Endothelial cell of umbilical vein (primary cell): ENCODE data around the gene SMG5. TPM values are rescaled to one million over a fixed set of nuclear protein-coding genes. Genes with fewer than 3 reads are reported as not detected.

Source experiments
- BruUV-seq: library from RNA; stranded (reverse); fragments of 400-500 nt; replicated peaks from 2 replicates; lab custom pipeline; 2021; lab: Mats Ljungman, UMichigan
- CTCF ChIA-PET: fragments of 300-600, 350-600 bp; sonication (Branson Sonifier 250); formaldehyde crosslinking; loops from one replicate; lab custom pipeline; 2021; ENCODE audit warnings: antibody characterized with exemption, inconsistent platforms; lab: Charles Lee
- POLR2A ChIA-PET: fragments of 300-600, 350-600 bp; sonication (Branson Sonifier 250); formaldehyde crosslinking; loops from one replicate; lab custom pipeline; 2021; ENCODE audit warnings: antibody characterized with exemption, inconsistent platforms; lab: Charles Lee
- DNase-seq: peaks from one replicate; pipeline ENCODE4 v3.0.0-alpha.2; 2011; ENCODE audit warnings: low read depth, low spot score
- FAIRE-seq: peaks from 2 replicates; lab custom pipeline; 2011; peaks lifted over from hg19 to GRCh38; lab: Jason Lieb, UNC
- H2AFZ ChIP-seq: 2 replicates; pipeline ENCODE4 v1.6.0; 2012; ENCODE audit warnings: low read depth, low read length, control low read depth, inconsistent platforms
- H3K27ac ChIP-seq: 2 replicates; pipeline ENCODE4 v1.5.1; 2011; ENCODE audit warnings: low read depth, mild to moderate bottlenecking, control low read depth, low read length, moderate library complexity; ENCODE audit not compliant: insufficient read depth
- H3K27me3 ChIP-seq, 2 experiments: 2 replicates each; pipeline versions ENCODE4 v1.6.0 to v1.6.1; 2011; ENCODE audit warnings: low read length in 2 of 2, mixed read lengths in 1 of 2; ENCODE audit not compliant: control insufficient read depth in 2 of 2, insufficient read depth in 2 of 2
- H3K36me3 ChIP-seq, 2 experiments: 2 replicates in 1 of 2; 3 replicates in 1 of 2; pipeline ENCODE4 v1.5.1; 2011; ENCODE audit warnings: low read length in 2 of 2, mild to moderate bottlenecking in 1 of 2, moderate library complexity in 1 of 2; ENCODE audit not compliant: control insufficient read depth in 2 of 2, insufficient read depth in 2 of 2; ENCODE audit errors: extremely low read depth in 1 of 2
- H3K4me1 ChIP-seq: 3 replicates; pipeline ENCODE4 v1.5.1; 2011; ENCODE audit warnings: mild to moderate bottlenecking, low read length; ENCODE audit not compliant: control insufficient read depth, insufficient read depth; ENCODE audit errors: extremely low read depth
- H3K4me2 ChIP-seq: 2 replicates; pipeline ENCODE4 v1.6.1; 2011; ENCODE audit warnings: low read length, control low read depth, mixed read lengths; ENCODE audit not compliant: insufficient read depth
- H3K4me3 ChIP-seq, 3 experiments: fragments of 200-600 bp in 1 of 3; sonication (generic), shearing (Covaris generic) in 1 of 3; replicated peaks in 1 of 3; 2 replicates each; pipeline ENCODE4 v1.5.1; 2011 to 2016; ENCODE audit warnings: control low read depth in 3 of 3, low read length in 3 of 3, mild to moderate bottlenecking in 2 of 3, inconsistent platforms in 1 of 3, low read depth in 1 of 3, moderate library complexity in 1 of 3; ENCODE audit not compliant: insufficient read depth in 1 of 3
- H3K79me2 ChIP-seq: 2 replicates; pipeline ENCODE4 v1.6.0; 2012; ENCODE audit warnings: low read length, inconsistent platforms; ENCODE audit not compliant: control insufficient read depth, insufficient read depth
- H3K9ac ChIP-seq: replicated peaks from 2 replicates; pipeline ENCODE3; 2011; ENCODE audit warnings: low read length, control low read depth; ENCODE audit not compliant: insufficient read depth; ENCODE audit errors: extremely low read depth
- H3K9me1 ChIP-seq: replicated peaks from 3 replicates; pipeline ENCODE4 v1.6.0; 2011; ENCODE audit warnings: mild to moderate bottlenecking, low read length; ENCODE audit not compliant: control insufficient read depth, insufficient read depth; ENCODE audit errors: extremely low read depth
- H3K9me3 ChIP-seq: replicated peaks from 2 replicates; pipeline ENCODE4 v1.5.1; 2012; ENCODE audit warnings: low read length, inconsistent platforms; ENCODE audit not compliant: control insufficient read depth, insufficient read depth
- H4K20me1 ChIP-seq: replicated peaks from 2 replicates; pipeline ENCODE3; 2011; ENCODE audit warnings: mild to moderate bottlenecking, low read length; ENCODE audit not compliant: control insufficient read depth, insufficient read depth; ENCODE audit errors: extremely low read depth
- EZH2 ChIP-seq: IDR thresholded peaks from 2 replicates; pipeline ENCODE4 v1.6.1; 2012; ENCODE audit warnings: borderline replicate concordance, low read depth, mild to moderate bottlenecking, moderate library complexity, low read length, inconsistent platforms; ENCODE audit not compliant: severe bottlenecking
- FOS ChIP-seq: IDR thresholded peaks from 2 replicates; pipeline ENCODE4 v1.6.1; 2011; ENCODE audit warnings: mild to moderate bottlenecking, low read length, moderate library complexity, borderline replicate concordance; ENCODE audit not compliant: insufficient read depth
- GATA2 ChIP-seq: IDR thresholded peaks from 2 replicates; pipeline ENCODE4 v1.7.0; 2011; ENCODE audit warnings: low read depth, mild to moderate bottlenecking, moderate library complexity, mixed read lengths, low read length; ENCODE audit not compliant: insufficient read length, insufficient read depth
- JUN ChIP-seq: IDR thresholded peaks from 2 replicates; pipeline ENCODE4 v1.6.1; 2011; ENCODE audit warnings: borderline replicate concordance, low read depth; ENCODE audit not compliant: insufficient read length, insufficient read depth
- MYC ChIP-seq: IDR thresholded peaks from one replicate; pipeline ENCODE4 v1.6.1; 2011; ENCODE audit warnings: mild to moderate bottlenecking, low read depth, low read length
- POLR2A ChIP-seq: IDR thresholded peaks from 2 replicates; pipeline ENCODE4 v1.6.1; 2012; ENCODE audit warnings: low read depth, mild to moderate bottlenecking, control low read depth, low read length
- POLR2AphosphoS5 ChIP-seq: IDR thresholded peaks from 2 replicates; pipeline ENCODE4 v1.6.1; 2012; ENCODE audit warnings: low read depth, mild to moderate bottlenecking, control low read depth, low read length, moderate library complexity; ENCODE audit not compliant: insufficient read depth
- dilution Hi-C: fragments of 300-500 bp; cut with MboI; formaldehyde crosslinking; loops from one replicate; pipeline ENCODE4 v1.15.0; 2019; ENCODE audit warnings: low sequenced_read_pairs; ENCODE audit not compliant: extremely low pct_ligation_motif_present
- intact Hi-C: fragments of 100-400 bp; cut with micrococcal nuclease; formaldehyde crosslinking; loops from one replicate; pipeline ENCODE4 v1.10.0; 2022
- polyA plus RNA-seq, 4 experiments: library from polyadenylated mRNA; depleted of rRNA in 3 of 4; stranded (reverse) in 3 of 4; unstranded in 1 of 4; fragments of >200 nt; gene quantifications; 2 replicates each; pipeline versions ENCODE4 v1.2.1 to v1.2.3, GENCODE V29; 2011 to 2012; ENCODE audit warnings: missing spikeins in 1 of 4
- total RNA-seq: library from RNA; stranded (reverse); gene quantifications from 2 replicates; pipeline ENCODE4 v1.2.3, GENCODE V29; 2021
- TF ChIP-seq, protein P1 (sequence below), 2 donors: IDR thresholded peaks; 1 replicate in 1 of 2; 2 replicates in 1 of 2; pipeline ENCODE4 v1.5.1; 2011; ENCODE audit warnings: low read length in 2 of 2, mild to moderate bottlenecking in 2 of 2, moderate library complexity in 2 of 2, control low read depth in 1 of 2, inconsistent platforms in 1 of 2, low read depth in 1 of 2; ENCODE audit not compliant: insufficient read depth in 1 of 2; ENCODE audit errors: extremely low read depth in 1 of 2
- TF ChIP-seq, protein P2 (sequence below): IDR thresholded peaks from 2 replicates; pipeline ENCODE4 v1.6.1; 2011; ENCODE audit not compliant: insufficient read depth, insufficient read length

The SMG5 gene
- total and polyA plus RNA-seq, 2 donors (not counting 3 experiments of a cell fraction or from before 2014, with no cell fraction given): 37.4 to 82.6 TPM

DNA sequence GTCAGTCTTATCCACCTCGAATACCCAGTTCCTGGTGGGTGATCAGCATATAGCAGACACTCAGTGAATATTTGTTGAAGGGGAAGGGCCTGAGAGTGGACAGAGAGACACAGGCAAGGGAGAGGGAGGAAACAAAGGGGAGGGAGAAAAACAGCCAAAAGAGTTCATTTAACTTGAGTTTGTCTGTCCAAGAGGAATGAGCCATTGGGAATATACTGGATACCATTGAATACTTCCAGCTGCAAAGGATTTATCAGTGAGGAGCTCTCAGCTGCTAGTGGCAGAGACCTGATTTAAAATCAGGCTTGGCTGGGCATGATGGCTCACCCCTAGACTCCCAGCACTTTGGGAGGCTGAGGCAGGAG lies 52.2 kb downstream of the SMG5 start:
- ChIA-PET POLR2A (interaction anchor here (0.8 kb wide), 1 partner anchor 52 kb away, joined by 5 read pairs; the partner anchor contains the start of gene SMG5), CTCF (interaction anchor here (8.8 kb wide), 1 partner anchor 85 kb away, joined by 489 read pairs; no protein-coding TSS in a partner anchor)
- H3K27ac ChIP-seq: no peak overlapping the region
- TF ChIP-seq POLR2AphosphoS5 (no peak), GATA2 (no peak), EZH2 (no peak), JUN (no peak), FOS (no peak), MYC (no peak), POLR2A (no peak)
- TF ChIP-seq, protein P1, sequence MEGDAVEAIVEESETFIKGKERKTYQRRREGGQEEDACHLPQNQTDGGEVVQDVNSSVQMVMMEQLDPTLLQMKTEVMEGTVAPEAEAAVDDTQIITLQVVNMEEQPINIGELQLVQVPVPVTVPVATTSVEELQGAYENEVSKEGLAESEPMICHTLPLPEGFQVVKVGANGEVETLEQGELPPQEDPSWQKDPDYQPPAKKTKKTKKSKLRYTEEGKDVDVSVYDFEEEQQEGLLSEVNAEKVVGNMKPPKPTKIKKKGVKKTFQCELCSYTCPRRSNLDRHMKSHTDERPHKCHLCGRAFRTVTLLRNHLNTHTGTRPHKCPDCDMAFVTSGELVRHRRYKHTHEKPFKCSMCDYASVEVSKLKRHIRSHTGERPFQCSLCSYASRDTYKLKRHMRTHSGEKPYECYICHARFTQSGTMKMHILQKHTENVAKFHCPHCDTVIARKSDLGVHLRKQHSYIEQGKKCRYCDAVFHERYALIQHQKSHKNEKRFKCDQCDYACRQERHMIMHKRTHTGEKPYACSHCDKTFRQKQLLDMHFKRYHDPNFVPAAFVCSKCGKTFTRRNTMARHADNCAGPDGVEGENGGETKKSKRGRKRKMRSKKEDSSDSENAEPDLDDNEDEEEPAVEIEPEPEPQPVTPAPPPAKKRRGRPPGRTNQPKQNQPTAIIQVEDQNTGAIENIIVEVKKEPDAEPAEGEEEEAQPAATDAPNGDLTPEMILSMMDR (IDR thresholded peaks at IDR 0.05; ENCODE audit: extremely low read depth in 1 of 2, insufficient read depth in 1 of 2, low read depth in 1 of 2, low read length in 2 of 2): no peak
- TF ChIP-seq, protein P2, sequence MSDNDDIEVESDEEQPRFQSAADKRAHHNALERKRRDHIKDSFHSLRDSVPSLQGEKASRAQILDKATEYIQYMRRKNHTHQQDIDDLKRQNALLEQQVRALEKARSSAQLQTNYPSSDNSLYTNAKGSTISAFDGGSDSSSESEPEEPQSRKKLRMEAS: no peak
- intact Hi-C loops: no loop called here
- no peak overlapping the region for H3K4me3 ChIP-seq
- no peaks in the 10 kb centered on the region for H4K20me1 ChIP-seq
- dilution Hi-C loops: no loop called here
- peaks cover 12% of the 10 kb centered on the region for H3K4me1 ChIP-seq
- no peak for FAIRE-seq
- H3K9ac ChIP-seq: no peak overlapping the region
- BruUV-seq: no TSS peak
- H3K4me2 ChIP-seq: no peak overlapping the region
- no peaks in the 10 kb centered on the region for H3K27me3 ChIP-seq
- no peaks in the 10 kb centered on the region for H3K9me3 ChIP-seq
- H3K79me2 ChIP-seq: no peaks in the 10 kb centered on the region
- no peak for DNase-seq
- no peaks in the 10 kb centered on the region for H3K9me1 ChIP-seq
- H3K36me3 ChIP-seq: peaks cover 0 to 13% of the 10 kb centered on the region in 2 experiments
- H2AFZ ChIP-seq: no peak overlapping the region
